HG03571 (cell line): ENCODE measurements around the gene HECTD2.
"Not testable (repeated sequence)": the region's sequence is repeated elsewhere in the genome, so short reads cannot be mapped to it uniquely, and the experiment has no call there.

Source experiments
- ATAC-seq: cut with Tn5 transposase; IDR thresholded peaks from one replicate; pipeline ENCODE4 v1.9.1; 2021; ENCODE audit not compliant: unreplicated experiment

HECTD2 gene

DNA sequence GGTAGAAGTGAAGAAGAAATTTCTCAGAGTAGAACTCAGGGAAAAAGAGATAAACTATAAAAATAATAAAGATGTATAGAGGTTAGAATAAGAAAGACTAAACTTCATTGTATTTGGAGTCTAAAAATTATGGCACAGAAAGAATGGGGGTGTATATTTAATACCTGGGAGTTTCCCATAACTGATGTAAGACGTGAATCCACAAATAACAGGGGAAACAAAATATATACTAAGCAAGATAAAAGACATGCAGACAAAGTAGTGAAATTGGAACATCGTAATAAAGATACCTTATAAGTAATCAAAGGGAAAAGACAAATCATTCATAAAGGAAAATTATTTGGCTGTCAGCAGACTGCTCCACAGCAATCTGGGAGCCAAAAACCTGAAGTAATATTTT lies 62.8 kb downstream of the HECTD2 start:
- no peak for ATAC-seq

DNA sequence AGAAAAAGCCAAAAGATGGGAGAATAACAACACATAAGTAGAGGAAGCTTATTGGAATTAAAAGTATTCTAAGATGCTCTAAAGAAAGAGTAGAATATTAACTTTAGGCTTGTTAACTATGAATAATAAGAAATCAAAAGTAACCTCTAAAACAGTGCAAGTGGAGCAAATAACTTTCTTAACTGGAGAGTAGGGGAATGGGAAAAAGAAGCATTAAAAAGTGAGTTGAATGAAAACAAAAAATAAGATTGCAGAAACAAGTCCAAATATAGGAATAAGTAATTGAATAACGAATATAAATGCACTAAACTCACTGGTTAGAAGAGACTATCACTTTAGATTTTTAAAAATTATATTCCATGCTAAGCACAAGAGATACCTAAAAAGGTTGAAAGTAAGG lies 63.9 kb downstream of the HECTD2 start:
- no peak for ATAC-seq

GRCh38 chr10:91477236-91477635 lies 67.1 kb downstream of the HECTD2 start:
- no peak for ATAC-seq

- no peak for ATAC-seq
These were observed 69.4 kb downstream of the HECTD2 start for GRCh38 chr10:91479583-91479982.

- ATAC-seq: no peak
These were observed 77.9 kb downstream of the HECTD2 start for GRCh38 chr10:91487911-91488582.

- no peak for ATAC-seq
These were observed 83.2 kb downstream of the HECTD2 start for GRCh38 chr10:91493313-91493712.

- ATAC-seq: no peak
These were observed 85.3 kb downstream of the HECTD2 start for GRCh38 chr10:91495402-91495801.

DNA sequence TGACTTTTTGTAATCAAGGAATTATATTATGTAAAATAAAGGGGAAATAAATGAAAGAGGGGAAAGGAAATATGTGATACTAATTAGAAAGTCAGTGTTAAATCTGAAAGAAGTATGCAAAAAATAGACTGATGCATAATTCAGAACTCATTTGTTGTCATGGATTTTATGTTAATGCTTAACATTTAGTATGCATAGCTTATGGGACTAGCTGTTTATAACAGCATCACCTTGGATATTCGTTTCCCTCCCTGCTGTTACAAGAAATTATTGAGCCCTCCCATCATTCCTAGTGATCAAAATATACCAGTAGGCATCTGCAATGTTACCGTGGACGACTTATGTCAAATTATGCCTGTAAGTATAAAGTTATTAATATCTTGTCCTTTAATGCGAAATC lies 85.9 kb downstream of the HECTD2 start:
- ATAC-seq: no peak

GRCh38 chr10:91511549-91512330 lies 101.6 kb downstream of the HECTD2 start:
- no peak for ATAC-seq

DNA sequence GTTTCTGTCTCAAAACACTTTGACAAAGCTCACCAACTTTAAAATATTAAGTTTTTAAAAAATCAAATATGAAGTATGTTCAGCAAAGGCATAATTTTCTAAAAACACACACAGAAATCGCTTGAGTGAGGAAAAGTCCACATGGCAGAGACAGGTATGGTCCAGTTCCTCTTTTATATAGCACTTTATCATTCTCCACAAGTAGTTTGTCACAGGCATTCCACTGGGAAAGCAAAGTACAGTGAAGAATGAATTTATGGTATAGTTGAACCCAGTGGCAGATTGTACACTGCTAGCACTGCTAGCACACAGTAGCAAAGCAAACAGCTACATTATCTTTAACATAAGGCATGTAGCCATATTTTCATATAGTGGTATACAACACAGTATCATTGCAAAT lies 102.3 kb downstream of the HECTD2 start:
- ATAC-seq: no peak

DNA sequence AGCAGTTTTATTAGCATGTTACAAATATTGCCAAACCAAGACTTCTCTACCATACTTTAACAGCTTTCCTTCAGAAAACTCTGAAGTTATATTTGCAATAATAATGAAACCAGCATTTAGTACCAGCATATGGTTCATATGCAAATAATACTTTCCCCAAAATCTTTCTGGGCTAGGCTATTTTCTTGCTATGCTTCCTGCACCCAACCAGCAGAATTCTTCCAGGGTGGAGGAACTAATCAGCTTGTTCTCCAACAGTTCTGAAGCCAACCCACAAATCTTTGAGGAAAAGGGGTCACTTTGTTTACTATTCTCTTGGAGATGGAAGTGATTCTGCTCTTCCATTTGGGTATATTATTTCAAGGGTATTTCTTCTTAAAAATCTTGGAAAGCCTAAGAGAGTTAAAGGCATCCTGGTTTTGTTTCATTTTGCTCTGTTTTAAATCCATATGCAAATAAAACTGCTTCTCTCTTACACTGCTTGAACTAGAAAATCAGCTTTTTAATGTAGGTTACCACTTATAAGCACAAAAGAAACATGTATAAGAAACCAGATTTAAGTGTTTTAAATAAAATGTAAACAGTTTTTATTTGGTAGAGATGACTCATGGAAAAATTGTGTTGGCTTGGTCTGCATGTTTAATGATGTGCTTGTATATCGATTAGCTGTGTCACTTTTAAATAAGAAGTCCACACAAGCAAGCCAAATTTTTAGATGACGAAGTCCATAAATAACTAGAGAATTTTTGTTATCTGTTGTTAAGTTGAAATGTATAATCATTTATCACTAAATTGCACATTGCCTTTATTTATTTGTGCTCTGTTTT lies 103.7 kb downstream of the HECTD2 start:
- no peak for ATAC-seq

GRCh38 chr10:91514787-91515186 lies 104.6 kb downstream of the HECTD2 start:
- ATAC-seq: no peak

DNA sequence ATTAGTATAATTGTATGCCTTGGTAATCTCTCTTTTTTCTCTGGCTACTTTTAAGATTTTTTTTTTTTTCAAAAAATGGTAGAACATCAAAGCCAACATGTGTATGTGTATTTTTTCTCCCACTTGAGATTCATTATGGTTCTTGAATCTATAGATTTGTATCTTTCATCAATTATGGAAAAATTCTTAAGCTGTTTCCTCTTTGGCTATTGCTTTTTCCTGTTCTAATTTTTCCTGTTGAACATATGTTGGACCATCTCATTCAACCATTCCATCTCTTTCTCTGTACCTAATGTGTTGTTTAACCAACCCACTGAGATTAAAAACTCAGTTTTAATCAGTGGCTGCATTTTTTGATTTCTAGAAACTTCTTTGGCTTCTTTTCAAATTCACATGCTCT lies 107.2 kb downstream of the HECTD2 start:
- ATAC-seq: no peak

- ATAC-seq: no peak
These were observed 109.9 kb downstream of the HECTD2 start for GRCh38 chr10:91519899-91520514.

DNA sequence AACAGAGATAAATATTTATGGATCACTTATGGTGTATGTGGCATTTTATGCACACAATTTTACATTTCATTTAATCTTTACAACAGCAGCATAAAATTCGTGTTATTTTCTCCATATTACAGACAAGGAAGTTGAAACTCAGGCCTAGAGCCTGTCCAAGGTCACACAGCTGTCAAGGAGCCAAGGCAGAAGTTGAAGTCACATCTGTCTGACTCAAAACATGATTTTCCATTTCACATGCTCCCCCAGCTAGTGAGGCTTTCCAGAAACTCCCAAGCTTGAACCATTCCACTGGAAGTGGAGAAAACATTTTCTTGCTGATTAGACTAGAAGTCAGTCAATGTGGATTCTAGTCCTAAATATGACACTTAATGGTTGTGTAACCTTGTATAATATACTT lies 110.5 kb downstream of the HECTD2 start:
- ATAC-seq: no peak

DNA sequence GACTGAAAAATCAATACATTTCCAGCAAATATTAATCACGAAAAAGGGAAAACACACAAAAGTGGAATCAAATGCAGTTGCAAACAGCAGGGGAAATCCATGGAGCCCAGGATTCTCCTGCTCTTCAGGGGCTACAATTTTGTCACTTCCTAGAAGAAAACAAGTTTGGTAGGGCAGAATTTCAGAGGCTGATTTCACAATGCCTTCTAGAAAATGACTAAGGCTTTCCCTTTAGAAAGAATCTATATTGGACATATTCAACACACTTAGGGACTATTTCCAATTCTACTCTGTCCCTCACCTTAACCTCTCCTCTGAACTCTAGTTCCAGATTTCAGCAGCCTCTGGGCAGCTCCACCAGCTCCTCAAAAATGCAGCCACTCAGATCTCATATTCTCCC lies 111.3 kb downstream of the HECTD2 start:
- no peak for ATAC-seq

GRCh38 chr10:91525896-91526712 lies 116.0 kb downstream of the HECTD2 start:
- no peak for ATAC-seq

DNA sequence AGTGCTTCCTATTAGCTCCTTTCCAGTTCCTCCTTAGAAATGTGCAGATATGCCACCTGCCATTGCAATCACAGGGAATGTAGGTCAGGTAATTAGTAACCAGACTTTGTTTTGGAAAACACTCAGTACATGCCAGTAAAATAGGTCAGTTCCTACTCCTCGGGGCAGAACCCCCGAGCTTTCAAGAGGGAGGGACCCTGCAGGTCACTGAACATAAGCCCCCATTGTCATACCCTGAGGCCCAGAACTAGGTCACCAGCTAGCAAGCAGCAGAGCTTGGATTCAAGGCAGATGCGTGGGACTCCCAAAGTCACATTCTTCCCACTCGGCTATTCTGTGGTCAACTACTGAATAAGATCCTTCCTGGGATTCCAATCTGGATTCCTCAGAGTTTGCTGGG lies 117.9 kb downstream of the HECTD2 start:
- ATAC-seq: no peak

DNA sequence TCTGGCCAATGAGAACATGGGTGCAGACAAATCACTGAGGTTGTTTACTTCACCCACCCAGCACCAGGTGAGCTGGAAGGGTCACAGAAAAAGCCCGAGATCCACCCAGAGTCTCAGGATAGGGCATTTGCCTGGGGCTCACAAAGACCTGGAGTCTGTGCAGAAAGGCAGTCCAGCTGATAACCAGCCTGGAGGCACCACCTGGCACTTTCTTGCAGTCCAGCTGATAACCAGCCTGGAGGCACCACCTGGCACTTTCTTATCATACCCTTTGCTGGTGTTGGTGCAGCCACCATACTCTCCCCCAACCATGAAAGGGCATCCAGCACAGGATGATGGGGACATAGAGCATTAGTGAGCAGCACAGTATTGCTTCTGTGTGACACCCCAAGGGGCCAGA lies 118.6 kb downstream of the HECTD2 start:
- ATAC-seq: no peak

DNA sequence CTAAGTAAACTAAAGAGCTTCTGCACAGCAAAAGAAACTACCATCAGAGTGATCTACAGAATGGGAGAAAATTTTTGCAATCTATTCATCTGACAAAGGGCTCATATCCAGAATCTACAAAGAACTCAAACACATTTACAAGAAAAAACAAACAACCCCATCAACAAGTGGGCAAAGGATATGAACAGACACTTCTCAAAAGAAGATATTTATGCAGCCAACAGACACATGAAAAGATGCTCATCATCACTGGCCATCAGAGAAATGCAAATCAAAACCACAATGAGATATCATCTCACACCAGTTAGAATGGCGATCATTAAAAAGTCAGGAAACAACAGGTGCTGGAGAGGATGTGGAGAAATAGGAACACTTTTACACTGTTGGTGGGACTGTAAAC lies 124.6 kb downstream of the HECTD2 start:
- ATAC-seq: not testable (repeated sequence)

GRCh38 chr10:91536111-91536510 lies 126.0 kb downstream of the HECTD2 start:
- ATAC-seq: no peak
